GM21515 (cell line): Measurements from ENCODE around the gene RASL10B.
A peak's percentile ranks its signal among the peaks of the same experiment; 100 is the strongest.
"Not testable (repeated sequence)": the region's sequence is repeated elsewhere in the genome, so short reads cannot be mapped to it uniquely, and the experiment has no call there.

Experiments
- ATAC-seq: cut with Tn5 transposase; IDR thresholded peaks from one replicate; pipeline ENCODE4 v1.9.1; 2021; ENCODE audit not compliant: unreplicated experiment

The RASL10B gene

DNA sequence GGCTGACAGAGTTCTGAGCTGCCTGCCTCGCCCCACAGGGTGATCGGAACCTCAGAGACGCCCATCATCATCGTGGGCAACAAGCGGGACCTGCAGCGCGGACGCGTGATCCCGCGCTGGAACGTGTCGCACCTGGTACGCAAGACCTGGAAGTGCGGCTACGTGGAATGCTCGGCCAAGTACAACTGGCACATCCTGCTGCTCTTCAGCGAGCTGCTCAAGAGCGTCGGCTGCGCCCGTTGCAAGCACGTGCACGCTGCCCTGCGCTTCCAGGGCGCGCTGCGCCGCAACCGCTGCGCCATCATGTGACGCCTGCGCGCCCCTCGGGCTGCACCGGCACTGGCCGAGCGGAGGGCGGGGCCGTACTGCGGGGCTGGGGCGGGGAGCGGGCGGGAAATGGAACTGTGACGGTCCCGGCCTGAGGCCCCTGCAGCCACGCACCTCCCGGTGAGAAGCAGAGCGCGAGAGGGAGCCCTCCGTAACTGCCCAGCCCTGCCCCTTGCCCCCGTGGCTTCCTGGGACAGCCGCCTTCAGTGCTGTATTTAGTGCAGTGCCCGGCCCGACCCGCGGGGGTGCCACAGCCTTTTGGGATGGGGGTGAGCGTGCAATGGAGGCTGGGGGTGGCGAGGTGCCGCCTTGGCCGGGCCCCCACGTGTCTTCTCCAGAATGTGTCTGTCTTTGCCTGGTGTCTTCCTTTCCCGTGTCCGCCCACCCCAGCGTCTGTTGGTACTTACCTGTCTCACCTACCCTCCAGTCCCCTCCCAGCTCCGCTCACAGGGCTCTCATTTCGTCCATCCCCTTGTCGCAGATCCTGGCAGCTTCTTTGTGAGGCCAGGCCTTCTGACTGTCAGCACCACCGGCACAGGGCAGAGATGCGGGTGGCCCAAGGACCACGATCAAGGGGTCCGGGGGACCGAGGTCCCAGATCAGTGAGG, 9.8 kb downstream of the RASL10B start:
- no peak for ATAC-seq

DNA sequence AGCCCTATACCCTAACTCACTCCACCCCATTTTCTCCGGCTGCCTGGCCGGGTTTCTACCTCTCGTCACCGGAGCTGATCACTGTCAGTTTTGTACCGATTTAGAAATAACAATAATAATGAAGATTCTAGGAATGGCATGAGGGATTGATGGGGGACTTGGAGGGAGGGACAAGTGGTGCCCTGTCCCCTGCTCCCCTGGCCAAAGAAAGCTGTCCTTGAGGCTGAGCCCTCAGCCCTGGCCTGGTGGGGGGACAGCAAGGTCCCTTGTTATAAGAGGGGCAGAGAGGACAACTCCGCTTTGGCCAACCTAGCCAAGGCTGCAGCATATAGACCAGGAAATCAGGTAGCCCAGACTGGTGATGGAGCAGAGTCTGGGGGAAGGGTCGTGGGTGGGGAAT, 11.1 kb downstream of the RASL10B start:
- no peak for ATAC-seq

DNA sequence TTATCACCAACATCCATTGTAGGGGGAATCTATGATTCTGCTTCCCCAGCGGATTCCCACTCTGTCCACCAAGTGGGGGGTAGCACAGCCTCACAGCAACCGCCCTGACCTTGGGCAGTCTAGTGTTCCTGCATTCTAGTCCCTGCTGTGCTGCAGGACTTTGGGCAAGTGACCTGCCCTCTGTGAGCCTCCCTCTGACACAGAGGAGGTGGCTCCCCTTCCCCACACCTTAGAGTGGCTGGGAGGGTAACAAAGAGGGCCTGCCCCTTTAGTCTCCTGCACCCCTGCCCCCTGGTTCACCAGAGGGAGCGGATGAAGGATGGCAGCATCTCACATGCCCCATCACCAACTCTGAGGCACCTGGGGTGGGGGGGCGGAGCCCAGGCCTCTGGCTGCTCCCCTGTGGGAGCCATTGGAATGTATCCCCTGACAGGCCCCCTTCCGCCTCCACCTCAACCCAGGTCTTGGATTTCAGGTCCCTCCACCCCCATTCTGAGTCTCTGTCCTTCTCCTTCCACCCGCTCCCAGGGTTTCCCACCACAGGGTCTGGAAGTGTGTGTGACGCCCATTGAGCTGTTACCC, 11.5 kb downstream of the RASL10B start:
- ATAC-seq, result no peak

DNA sequence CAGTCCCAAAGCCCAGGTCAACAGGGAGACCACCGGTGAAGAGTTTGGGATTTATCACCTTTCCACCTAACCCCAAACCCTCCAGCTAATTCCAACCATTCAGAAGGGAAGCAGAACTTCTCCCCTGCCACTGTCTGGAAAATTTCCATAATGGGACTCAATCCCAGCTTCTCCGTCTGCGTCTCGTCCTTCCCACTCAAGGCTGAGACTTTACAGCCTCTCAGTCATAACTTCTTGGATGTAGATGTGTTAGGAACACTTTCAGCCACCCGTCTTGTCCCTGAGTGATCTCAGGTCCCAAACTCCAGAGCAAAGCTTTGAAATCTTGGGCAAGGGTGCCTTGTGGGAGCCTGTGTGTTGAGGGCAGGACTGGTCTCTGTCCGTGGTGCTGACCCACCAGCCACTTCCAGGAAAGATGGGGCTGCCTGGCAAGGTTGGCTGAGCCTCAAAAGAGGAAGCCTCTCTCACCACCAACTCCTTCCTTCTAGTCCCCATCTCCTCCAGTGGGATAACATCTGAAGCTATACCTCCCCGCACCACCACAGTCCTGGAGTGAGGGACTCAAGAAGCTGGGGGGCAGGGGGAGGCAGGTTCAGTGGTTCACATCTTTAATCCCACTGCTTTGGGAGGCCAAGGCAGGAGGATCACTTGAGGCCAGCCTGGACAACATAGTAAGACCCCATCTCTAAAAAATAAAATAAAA, 12.3 kb downstream of the RASL10B start:
- ATAC-seq, result no peak

DNA sequence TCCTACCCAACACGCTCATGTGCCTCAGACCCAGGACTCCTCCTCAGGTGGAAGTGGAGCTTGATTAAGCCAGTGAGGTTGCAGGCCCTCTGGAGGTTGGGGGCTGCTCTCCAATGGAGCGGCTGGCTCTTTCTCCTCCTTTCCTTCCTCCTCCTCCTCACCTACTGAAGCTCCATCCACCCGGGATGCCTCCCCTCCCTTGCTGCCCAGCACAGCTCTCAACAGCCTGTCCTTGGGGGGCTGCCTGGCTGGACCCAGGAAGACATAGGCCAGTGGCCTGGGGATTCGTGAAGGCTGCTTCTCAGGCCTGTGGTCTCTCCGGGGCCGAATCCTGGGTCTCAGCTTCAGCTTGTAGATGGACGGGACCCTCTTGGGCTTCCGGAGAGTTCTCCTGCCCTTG, 13.4 kb downstream of the RASL10B start:
- ATAC-seq, result no peak

DNA sequence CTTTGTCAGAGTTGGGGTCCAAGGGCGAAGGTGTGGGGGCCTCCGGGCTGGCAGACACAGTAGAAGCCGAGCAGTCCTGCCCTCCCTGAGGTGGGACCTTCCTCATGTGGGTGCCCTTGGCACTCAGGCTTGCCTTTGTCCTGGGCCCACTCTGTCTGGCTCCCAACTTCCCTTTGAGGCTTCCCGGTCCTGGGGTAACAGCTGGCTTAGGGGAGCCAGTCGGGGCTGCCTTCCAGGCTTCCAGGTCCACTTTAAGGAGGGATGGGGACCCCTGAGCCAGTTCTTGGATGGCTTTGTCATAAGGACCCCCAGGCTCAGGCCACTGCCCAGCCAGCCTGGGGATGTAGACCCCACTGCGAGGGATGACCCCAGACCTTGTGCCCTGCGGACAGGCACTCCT, 13.8 kb downstream of the RASL10B start:
- ATAC-seq, result no peak

DNA sequence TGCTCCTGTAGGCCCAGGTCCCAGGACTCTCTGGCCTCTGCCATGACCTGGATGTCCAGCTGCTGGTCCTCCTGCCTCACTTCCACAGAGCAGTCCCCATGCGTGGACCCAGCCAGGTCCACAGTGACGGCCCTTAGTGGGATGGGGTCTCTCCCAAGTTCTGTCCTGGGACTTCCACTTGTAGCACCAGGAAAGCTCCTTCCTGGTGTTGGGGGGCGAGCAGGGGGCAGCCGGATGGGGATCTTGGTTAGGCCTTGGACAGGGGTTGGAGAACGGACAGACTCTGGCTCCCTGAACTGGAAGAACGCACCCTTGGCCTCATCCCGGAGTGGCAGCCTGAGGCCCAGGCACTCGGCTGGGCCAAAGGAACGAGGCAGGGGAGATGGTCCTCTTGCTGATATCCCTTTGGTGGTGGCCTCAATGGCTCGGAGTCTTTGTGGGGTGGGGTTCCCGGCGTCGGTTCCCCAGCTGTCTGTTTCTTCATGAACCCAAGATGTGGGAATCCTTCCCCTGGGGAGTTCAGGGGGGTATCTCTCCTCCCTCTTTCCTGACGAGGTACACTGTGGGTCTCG, 14.4 kb downstream of the RASL10B start:
- no peak for ATAC-seq

DNA sequence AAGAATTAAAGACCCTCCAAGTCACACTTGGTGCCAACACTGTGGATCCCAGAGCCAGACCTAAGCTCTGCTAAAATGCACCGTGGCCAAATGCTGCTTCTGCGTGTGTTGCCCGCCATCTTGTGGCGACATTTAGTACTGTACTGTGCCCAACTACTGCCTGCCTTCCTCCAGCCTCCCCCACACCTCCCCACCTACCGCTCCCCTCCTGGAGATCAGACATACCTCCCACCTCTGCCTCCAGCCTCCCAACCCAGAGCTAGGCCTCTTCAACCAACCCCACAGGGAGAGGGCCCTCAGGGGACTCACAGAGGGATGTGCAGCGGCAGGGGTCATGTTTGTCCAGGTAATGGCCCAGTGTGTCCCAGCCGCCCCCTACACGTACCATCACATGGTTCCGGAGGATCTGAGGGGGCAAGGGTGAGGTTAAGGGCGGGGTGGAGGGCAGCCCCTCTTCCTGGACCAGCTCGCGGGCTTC, 16.1 kb downstream of the RASL10B start:
- ATAC-seq, result peak; percentile 58

DNA sequence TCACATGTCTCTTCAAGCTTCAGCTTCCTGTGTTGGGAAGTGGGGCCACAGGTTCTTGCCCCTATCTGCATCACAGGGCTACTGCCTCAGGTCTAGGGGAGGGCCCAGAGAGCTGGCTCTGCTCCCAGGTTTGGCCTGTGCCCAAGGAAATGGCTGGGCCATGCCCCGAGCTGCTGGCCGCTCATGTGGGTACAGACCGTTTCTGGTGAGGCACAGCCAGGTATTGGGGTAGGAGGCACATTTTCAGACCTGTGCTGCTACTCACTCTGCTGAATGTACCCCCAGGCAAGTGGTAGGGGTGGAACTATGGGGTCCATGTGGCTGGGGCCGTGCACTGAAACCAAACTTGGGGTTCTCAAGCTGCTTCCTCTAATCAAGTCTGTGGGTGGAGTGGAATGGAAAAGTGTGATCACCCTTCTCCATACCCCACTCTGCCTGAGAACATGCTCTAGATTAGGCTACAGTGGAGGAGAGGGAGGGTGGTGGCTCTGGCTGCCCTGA, 17.0 kb downstream of the RASL10B start:
- no peak for ATAC-seq

DNA sequence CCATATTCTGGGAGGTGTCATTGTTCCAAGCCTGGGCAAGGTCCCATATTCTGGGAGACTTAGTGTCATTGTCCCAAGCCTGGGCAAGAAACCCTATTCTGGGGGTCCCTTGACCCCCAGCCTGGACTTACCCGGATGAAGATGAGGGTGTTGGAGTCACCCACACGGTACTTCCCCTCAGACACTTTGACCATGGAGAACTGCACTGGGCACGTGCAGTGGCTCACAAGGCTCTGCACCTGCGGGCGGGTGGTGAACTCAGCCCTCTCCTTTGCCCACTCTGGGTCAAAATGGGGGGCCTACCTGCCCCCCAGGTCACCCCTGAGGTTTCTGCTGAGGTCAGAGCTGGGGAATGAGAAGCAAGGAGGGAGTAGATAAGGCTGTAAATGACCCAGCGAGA, 17.5 kb downstream of the RASL10B start:
- no peak for ATAC-seq

DNA sequence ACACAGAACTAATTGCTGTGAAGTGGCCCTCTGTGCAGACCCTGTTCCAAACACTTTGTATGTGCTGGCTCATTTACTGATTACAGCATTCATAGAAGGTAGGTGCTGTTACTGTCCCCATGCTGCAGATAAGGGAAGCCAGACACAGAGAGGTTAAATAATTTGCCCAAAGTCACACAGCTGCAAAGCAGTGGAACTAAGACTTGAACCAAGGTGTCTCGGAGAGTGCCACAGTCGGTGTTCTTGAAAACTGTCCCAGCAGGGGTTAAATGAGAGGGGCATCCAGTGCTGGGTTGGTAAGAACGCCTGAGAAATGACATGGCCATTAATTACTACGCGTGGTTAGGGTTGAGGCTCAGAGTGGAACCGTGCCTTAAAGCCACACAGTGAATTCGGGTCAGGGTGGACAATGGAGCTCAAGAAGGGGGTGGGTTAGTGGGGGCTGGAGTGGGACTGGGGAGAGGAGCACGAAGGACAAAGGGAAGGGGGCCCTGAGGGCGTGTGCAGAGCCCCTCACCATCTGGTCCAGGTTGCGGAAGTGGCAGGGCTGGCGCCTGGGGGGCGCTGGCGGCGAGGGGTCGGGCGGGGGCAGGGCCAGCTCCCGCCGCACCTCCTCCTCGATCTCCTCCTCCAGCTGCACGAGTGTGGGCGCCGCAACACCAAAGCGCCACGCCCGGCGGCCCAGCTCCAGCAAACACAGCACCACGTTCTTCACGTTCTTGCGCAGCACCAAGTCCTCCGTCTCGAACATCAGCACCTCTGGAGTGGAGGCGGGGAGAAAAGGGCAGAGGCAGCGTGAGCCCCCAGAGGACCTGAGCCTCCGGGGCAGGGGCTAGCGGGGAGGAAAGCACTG, 18.3 kb downstream of the RASL10B start:
- ATAC-seq, result no peak

DNA sequence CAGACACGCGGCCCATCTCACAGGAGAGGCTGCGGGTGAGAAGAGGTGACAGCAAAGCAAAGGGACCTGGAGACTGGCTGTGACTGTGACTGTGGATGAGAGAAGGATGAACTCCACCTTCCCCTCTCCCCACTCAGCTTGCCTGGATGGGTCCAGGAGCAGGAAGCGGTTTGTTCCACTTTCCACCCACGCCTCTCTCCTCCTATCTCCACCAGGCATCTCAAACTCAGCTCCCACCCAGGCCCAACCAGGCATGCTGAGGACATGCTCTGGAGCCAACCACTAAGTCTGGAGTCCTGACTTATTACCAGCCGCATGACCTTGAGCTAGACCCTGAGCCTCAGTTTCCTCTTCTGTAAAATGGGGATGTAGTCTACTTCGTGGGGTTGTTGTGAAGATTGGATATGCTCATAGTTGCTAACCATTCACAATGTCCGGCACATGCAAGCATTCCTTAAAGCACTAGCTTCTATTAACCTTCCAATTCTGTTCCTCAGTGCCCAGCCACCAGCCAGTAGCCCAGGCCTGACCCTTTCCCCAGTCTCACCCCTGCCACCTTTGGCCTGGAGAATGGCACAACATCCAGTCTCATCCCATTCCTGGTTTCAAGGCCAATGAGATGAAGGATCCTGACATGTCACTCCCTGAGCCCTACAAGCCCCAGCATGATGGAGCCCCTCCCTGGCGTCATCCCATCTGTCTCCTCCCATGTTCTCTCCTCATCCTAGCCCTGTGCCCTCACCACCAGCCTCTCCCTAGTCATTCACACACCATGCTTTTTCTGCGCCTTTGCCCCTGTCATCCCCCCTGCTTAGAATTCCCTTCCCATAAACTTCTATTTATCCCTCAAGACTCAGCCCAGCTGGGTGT, 19.3 kb downstream of the RASL10B start:
- no peak for ATAC-seq

DNA sequence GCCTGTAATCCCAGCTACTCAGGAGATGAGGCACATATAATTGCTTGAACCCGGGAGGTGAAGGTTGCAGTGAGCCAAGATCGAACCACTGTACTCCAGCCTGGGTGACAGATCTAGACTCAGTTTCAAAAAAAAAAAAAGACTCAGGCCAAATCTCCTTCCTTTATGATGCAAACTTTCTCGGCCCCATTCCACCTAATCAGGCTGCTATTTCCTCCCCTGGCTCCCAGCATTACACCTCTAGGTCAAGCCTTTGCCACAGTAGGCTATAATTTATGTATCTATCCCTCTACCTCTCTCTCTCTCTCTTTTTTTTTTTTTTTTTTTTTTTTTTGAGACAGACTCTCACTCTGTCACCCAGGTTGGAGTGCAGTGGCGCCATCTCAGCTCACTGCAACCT, 20.1 kb downstream of the RASL10B start:
- ATAC-seq, result not testable (repeated sequence)

DNA sequence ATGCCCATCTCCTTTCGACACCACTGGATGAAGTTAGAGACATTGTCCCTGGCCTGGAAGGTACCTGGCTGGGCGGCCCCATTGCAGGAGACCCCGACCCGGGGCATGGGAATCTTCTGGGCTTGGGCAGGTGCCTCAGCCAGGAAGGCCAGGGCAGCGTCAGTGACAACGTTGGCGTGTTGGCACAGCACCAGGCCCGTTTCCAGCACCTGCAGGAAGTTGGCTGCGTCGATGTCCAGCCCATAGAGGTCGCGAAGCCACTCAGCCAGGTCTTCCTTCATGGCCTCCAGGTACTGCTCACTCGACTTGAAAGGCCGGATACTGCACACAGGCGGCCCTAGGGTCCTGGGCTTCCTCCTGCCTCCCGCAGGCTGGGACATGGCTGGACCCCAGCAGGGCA, 21.0 kb downstream of the RASL10B start:
- ATAC-seq, result no peak

DNA sequence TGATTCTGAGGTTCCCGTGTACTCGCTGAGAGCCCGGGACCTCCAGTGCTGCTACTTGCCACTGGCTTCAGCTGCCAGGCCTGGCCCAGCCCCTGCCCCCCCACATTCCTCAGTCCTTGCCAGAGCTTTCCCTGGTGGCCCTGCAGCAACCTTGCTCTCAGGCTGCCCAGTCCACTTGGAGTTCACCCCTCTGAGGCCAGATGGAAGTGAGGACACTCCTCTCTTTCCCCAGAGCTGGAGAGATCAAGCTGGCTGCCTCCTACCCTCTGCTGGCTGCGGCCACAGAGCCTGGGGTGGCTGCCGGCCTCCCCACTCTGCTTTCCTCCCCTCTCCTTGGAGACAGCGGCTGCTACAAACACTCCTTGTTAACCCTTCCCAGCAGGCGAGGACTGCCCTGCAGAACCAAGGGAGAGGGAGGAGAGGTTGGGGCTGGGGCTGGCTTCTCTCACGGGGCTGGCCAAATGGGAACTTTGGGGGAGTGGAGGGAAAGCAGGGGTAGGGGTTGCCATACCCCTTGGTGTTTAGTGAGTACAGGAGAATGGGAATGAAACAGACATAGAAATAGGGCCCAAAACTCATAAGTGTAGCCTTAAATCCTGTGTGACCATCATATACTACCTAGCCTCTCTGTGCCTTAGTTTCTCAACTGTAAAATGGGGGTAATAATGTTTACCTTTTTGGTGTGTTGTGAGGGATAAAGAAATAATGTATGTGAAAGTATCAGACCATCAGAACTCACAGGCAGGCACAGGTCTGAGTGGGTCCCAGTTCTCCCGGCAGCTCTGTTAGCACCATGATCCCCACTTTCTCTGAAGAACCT, 21.7 kb downstream of the RASL10B start, which contains the start of gene GAS2L2:
GAS2L2 (minus strand) TSS at position 295 of the 820 bp plus-strand sequence. CDS start 389 bp downstream, outside the sequence.
- ATAC-seq, result no peak

DNA sequence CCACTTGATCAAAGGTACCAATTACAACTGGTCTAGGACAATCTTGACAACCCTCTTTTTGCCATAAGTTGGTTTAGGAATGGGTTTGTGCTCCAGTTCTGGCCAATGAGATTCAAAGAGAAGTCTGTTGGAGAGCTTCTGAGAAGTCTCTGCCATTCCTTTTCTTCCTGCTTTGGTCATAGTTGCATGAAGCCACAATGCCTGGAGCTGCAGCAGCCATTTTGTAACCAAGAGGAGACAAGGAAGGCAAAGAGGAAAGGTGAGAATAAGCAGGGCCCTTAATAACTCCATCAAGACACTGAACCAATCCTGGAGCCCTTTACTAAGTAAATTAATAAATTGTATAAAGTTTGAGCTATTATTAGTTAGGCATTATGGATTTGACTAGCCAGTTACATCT, 25.8 kb downstream of the RASL10B start:
- no peak for ATAC-seq

DNA sequence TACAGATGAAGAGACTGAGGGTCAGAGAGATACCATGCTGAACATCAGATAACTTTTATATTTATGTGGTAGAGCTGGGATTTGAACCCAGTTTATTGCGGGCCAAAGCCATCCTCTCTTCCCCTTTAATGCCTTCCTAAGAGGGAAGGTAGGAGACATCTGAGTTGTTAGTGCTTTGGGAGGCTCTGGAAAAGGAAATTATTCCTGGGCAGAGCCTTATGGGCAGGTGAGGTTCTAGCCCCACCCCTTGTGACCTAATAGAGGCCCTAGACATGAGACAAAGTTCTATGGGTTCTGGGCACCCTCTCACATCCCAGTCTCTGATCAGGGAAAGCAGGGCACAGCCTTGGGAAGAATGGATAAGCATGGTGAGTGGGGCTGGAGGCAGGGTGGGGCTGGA, 29.1 kb downstream of the RASL10B start, which contains the start of gene C17orf50:
C17orf50 (plus strand) TSS at position 301 of the 400 bp plus-strand sequence; CDS start at position 356, 55 bp downstream.
- ATAC-seq, result no peak

DNA sequence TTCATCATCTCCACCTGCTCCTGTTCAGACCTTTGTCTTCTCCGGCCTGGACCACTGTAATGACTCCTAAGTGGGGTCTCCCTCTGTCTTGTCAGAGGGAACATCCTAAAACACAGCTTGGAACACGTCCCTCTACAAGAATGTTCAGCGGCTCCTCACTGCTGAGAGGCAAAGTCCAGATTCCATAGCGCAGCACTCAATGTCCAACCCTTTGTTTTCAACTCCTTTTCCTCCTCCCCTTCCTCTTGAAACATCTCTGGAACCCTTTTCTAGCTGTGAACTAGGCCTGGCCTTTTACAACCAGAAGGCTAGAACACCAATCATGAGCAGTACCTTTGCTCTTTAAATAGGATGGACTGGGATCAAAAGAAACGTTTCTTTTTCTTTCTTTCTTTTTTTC, 30.2 kb downstream of the RASL10B start:
- no peak for ATAC-seq
